AG04449 (cell line): Measurements from ENCODE around the gene MAPK1IP1L.
A peak's percentile ranks its signal among the peaks of the same experiment; 100 is the strongest.

Source experiments
- CTCF ChIA-PET: fragments of 350-600 bp; formaldehyde crosslinking; extraction: SDS; loops from one replicate; lab custom pipeline; 2021; ENCODE audit warnings: antibody characterized with exemption; lab: Yijun Ruan, JAX
- POLR2A ChIA-PET: fragments of 400-600, 350-600 bp; formaldehyde crosslinking; extraction: SDS; loops from one replicate; lab custom pipeline; 2020; ENCODE audit warnings: antibody characterized with exemption, inconsistent platforms; lab: Yijun Ruan, JAX
- DNase-seq: peaks from one replicate; pipeline ENCODE4 v3.0.0-alpha.2; 2010; ENCODE audit warnings: low read depth, low spot score
- H3K4me3 ChIP-seq: 2 replicates; pipeline ENCODE4 v1.5.1; 2011; ENCODE audit warnings: low read depth, mild to moderate bottlenecking, control low read depth, low read length
- TF ChIP-seq, protein P1 (sequence below): IDR thresholded peaks from one replicate; pipeline ENCODE4 v1.5.1; 2011; ENCODE audit warnings: mild to moderate bottlenecking, moderate library complexity, low read length, control low read depth, inconsistent platforms; ENCODE audit not compliant: insufficient read depth; ENCODE audit errors: missing control alignments

MAPK1IP1L gene

DNA sequence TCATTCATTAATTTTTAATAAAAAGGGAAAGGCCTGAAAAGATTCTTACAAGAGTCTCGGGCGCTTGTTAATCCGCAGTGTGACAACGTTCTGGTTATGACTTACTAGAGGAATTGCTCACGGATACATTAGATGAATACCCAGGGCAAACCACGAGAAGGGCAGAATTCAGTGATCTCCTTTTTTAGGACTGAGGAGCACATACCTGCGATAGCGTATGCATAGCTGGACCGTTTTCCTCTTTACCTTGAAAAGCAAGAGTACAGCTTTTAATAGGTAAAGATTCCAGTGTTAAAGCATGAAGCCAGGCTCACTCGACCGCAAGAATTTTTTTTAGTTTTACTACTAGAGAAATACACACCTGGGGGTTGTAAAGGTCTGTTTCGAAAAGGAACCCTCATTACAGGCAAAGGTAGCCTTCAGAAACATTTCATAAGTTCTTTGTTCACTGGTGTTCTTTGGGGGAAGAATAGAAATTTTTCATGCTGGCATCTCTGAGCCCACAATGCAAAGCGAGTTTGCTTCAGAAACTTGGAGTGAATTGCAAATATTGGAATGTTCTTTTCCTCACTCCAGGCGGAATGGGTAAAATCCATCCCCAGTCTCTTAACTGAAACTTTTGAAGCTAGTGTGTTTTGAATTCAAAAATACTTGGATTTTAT lies 953 bp downstream of the MAPK1IP1L start:
- peak overlapping the region; percentile 99 for H3K4me3 ChIP-seq
- TF ChIP-seq, protein P1, sequence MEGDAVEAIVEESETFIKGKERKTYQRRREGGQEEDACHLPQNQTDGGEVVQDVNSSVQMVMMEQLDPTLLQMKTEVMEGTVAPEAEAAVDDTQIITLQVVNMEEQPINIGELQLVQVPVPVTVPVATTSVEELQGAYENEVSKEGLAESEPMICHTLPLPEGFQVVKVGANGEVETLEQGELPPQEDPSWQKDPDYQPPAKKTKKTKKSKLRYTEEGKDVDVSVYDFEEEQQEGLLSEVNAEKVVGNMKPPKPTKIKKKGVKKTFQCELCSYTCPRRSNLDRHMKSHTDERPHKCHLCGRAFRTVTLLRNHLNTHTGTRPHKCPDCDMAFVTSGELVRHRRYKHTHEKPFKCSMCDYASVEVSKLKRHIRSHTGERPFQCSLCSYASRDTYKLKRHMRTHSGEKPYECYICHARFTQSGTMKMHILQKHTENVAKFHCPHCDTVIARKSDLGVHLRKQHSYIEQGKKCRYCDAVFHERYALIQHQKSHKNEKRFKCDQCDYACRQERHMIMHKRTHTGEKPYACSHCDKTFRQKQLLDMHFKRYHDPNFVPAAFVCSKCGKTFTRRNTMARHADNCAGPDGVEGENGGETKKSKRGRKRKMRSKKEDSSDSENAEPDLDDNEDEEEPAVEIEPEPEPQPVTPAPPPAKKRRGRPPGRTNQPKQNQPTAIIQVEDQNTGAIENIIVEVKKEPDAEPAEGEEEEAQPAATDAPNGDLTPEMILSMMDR: no peak
- POLR2A ChIA-PET: interaction anchor here (0.6 to 1.5 kb wide), 5 partner anchors 20 to 620 kb away, joined by 3 to 12 read pairs (median 3); no protein-coding TSS in a partner anchor
- CTCF ChIA-PET: interaction anchor here (0.6 to 5.4 kb wide), 21 partner anchors 8 to 137 kb away, joined by 3 to 42 read pairs (median 5); partner anchors contain the start of genes SOCS4 and WDHD1
- no peak for DNase-seq

DNA sequence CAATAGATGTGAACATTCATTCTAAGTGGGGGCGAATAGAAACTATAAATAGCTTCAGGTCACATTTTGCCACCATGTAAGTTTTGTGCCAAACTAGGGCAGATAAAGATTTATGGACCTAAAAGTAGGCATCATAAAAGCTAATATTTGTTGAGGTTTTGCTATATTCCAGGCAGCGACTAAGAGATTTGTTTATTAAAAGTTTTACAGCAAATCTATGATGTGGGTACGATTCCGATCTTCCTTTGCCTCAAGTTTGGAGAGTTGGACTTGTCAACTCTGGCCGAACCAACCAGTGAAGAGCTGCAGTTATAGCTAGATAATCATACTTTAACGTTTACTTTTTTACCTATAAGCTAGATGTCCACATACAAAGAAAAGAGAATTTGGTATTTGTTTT lies 1.6 kb downstream of the MAPK1IP1L start:
- POLR2A ChIA-PET: no interaction called here
- CTCF ChIA-PET: interaction anchor here (0.6 to 5.4 kb wide), 9 partner anchors 8 to 106 kb away, joined by 3 to 42 read pairs (median 5); no protein-coding TSS in a partner anchor
- TF ChIP-seq, protein P1: no peak
- peak overlapping the region; percentile 99 for H3K4me3 ChIP-seq
- no peak for DNase-seq

DNA sequence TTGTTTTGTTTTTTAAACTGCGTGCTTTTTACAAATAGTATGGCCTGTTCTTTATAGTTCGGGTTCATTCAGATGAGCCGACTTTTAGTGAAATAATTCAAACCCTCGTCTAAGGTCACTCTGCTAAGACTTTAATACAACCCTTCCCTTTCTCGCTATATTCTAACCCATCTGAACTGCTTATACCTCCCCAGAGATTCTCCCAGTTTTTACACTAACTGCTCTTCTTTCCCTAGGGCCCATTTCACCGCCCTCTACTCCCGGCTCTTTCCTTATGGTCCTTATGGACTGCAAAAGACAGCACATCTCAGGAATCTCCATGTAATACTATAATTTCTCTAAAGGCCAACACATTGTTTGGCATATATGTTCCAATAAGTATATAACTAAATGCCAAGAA lies 2.1 kb downstream of the MAPK1IP1L start:
- CTCF ChIA-PET: interaction anchor here (0.9 to 5.4 kb wide), 6 partner anchors 12 to 106 kb away, joined by 3 to 42 read pairs (median 4); no protein-coding TSS in a partner anchor

DNA sequence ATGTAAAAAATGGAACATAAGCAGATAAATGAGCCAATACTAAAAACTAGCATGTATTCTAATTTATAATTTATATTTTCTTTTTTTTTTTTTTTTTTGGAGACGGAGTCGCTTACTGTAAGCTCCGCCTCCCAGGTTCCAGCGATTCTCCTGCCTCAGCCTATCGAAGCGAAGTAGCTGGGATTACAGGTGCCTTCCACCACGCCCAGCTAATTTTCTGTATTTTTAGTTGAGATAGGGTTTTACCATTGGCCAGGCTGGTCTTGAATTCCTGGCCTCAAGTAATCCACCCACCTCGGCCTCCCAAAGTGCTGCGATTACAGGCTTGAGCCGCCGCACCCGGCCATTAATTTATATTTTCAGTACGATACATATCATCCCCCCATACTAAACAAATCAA lies 2.7 kb downstream of the MAPK1IP1L start:
- TF ChIP-seq, protein P1: no peak
- DNase-seq: no peak
- H3K4me3 ChIP-seq: no peak overlapping the region
- ChIA-PET POLR2A (no interaction called here), CTCF (interaction anchor here (1.7 to 5.4 kb wide), 3 partner anchors 12 to 105 kb away, joined by 4 to 42 read pairs (median 33); no protein-coding TSS in a partner anchor)

More for the DNA sequence above, 2.1 kb downstream of the MAPK1IP1L start:
- peak overlapping the region; percentile 9; the same call in 1 of the 2 replicates for H3K4me3 ChIP-seq
- POLR2A ChIA-PET: no interaction called here
- no peak for DNase-seq
- TF ChIP-seq, protein P1: no peak

DNA sequence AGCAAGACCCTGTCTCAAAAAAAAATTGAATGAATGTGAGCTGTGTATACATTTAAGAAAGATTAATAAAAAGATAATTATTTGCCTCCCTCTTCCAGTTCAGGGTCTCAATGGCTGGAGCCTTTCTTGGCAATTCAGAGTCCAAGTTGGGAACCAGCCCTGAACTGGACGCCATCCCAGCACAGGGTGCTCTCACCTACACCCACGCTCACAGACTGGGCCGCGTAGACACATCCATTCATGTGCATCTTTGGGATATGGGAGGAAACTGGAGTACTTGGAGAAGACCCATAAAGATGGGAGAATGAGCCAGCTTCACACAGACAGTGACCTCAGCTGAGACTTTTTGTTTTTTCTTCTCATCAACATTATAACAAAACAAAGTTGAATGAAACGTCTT lies 6.5 kb downstream of the MAPK1IP1L start:
- ChIA-PET POLR2A (interaction anchor here (0.6 kb wide), 1 partner anchor 151 kb away, joined by 3 read pairs; no protein-coding TSS in a partner anchor), CTCF (interaction anchor here (1.4 kb wide), 1 partner anchor 103 kb away, joined by 3 read pairs; no protein-coding TSS in a partner anchor)
- H3K4me3 ChIP-seq: no peak overlapping the region
- TF ChIP-seq, protein P1: no peak
- DNase-seq: no peak

DNA sequence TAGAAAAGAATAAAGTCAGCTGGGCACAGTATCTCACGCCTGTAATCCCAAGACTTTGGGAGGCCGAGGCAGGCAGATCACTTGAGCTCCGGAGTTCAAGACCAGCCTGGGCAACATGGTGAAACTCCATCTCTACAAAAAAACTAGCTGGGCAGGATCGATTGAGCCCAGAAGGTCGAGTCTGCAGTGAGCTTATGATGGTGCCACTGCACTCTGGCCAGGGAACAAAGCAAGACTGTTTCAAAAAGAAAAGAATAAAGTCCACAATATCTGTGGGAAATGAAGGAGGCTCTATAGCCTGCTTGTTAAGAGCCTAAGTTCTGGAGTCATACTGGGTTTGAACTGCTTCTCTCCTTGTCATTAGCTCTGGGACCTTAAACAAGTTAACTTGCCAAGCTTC lies 7.9 kb downstream of the MAPK1IP1L start:
- CTCF ChIA-PET: interaction anchor here (0.7 to 3.1 kb wide), 4 partner anchors 8 to 14 kb away, joined by 3 to 23 read pairs (median 6); partner anchors contain the start of gene MAPK1IP1L
- TF ChIP-seq, protein P1: no peak
- POLR2A ChIA-PET: interaction anchor here (0.8 kb wide), 1 partner anchor 11 kb away, joined by 4 read pairs; no protein-coding TSS in a partner anchor
- DNase-seq: no peak
- no peak overlapping the region for H3K4me3 ChIP-seq
